Type B pancreatic cell (in vitro differentiated cells): ENCODE measurements around the gene MAPK11. TPM values are rescaled to one million over a fixed set of nuclear protein-coding genes. Genes with fewer than 3 reads are reported as not detected.

Experiments
- DNase-seq: peaks from one replicate; pipeline ENCODE4 v3.0.0; 2021; ENCODE audit warnings: mixed read lengths; ENCODE audit not compliant: unreplicated experiment; ENCODE audit errors: extremely low spot score
- H3K27ac Mint-ChIP-seq: 2 replicates; pipeline ENCODE4 v1.8.0; 2021; ENCODE audit warnings: mild to moderate bottlenecking, mixed read lengths
- H3K27me3 Mint-ChIP-seq: 2 replicates; pipeline ENCODE4 v1.8.0; 2021; ENCODE audit warnings: mixed read lengths
- H3K36me3 Mint-ChIP-seq: 2 replicates; pipeline ENCODE4 v1.8.0; 2021; ENCODE audit warnings: mixed read lengths
- H3K4me1 Mint-ChIP-seq: one replicate; pipeline ENCODE4 v1.8.0; 2021; ENCODE audit warnings: mixed read lengths; ENCODE audit not compliant: unreplicated experiment
- H3K4me3 Mint-ChIP-seq: 2 replicates; pipeline ENCODE4 v1.8.0; 2021; ENCODE audit warnings: mild to moderate bottlenecking, mixed read lengths
- H3K9me3 Mint-ChIP-seq: 2 replicates; pipeline ENCODE4 v1.8.0; 2021; ENCODE audit warnings: mixed read lengths
- CTCF ChIP-seq: fragments of 200-600 bp; sonication (generic); conservative IDR thresholded peaks from 2 replicates; pipeline ENCODE4 v1.5.0; 2021; ENCODE audit warnings: antibody characterized with exemption, mild to moderate bottlenecking
- total RNA-seq: library from RNA; stranded (reverse); gene quantifications from 2 replicates; pipeline ENCODE4 v1.2.1, GENCODE V29; 2021; ENCODE audit warnings: low replicate concordance

MAPK11 gene
- total RNA-seq, 1 donor from 2014 or later: 7.4 TPM

- no peak overlapping the region for H3K4me3 Mint-ChIP-seq
- no peaks in the 10 kb centered on the region for H3K9me3 Mint-ChIP-seq
These were observed 43.4 kb upstream of the MAPK11 start for GRCh38 chr22:50313600-50313999.

GRCh38 chr22:50313021-50313420, 42.8 kb upstream of the MAPK11 start:
- Mint-ChIP-seq H3K27ac (no peak overlapping the region), H3K4me3 (no peak overlapping the region), H3K9me3 (no peaks in the 10 kb centered on the region), H3K36me3 (no peaks in the 10 kb centered on the region), H3K27me3 (no peaks in the 10 kb centered on the region), H3K4me1 (peaks cover 5% of the 10 kb centered on the region)
- no peak for TF ChIP-seq CTCF
- DNase-seq: no peak

More at GRCh38 chr22:50313600-50313999, 43.4 kb upstream of the MAPK11 start:
- TF ChIP-seq CTCF: no peak
- Mint-ChIP-seq H3K4me1 (peaks cover 3% of the 10 kb centered on the region), H3K36me3 (no peaks in the 10 kb centered on the region), H3K27me3 (no peaks in the 10 kb centered on the region), H3K27ac (no peak overlapping the region)
- no peak for DNase-seq

- no peaks in the 10 kb centered on the region for H3K27me3 Mint-ChIP-seq
- H3K4me1 Mint-ChIP-seq: peaks cover 5% of the 10 kb centered on the region
- H3K4me3 Mint-ChIP-seq: no peak overlapping the region
- TF ChIP-seq CTCF: no peak
- H3K36me3 Mint-ChIP-seq: no peaks in the 10 kb centered on the region
- no peak overlapping the region for H3K27ac Mint-ChIP-seq
- DNase-seq: no peak
- no peaks in the 10 kb centered on the region for H3K9me3 Mint-ChIP-seq
These were observed 42.2 kb upstream of the MAPK11 start for GRCh38 chr22:50312371-50312770.

GRCh38 chr22:50311606-50312351, 41.6 kb upstream of the MAPK11 start:
- no peaks in the 10 kb centered on the region for H3K27me3 Mint-ChIP-seq
- no peak overlapping the region for H3K4me3 Mint-ChIP-seq
- TF ChIP-seq CTCF: no peak
- H3K4me1 Mint-ChIP-seq: peaks cover 5% of the 10 kb centered on the region
- H3K36me3 Mint-ChIP-seq: no peaks in the 10 kb centered on the region
- H3K27ac Mint-ChIP-seq: no peak overlapping the region
- no peak for DNase-seq
- H3K9me3 Mint-ChIP-seq: no peaks in the 10 kb centered on the region

- Mint-ChIP-seq H3K27ac (no peak overlapping the region), H3K4me1 (peaks cover 9% of the 10 kb centered on the region), H3K4me3 (no peak overlapping the region), H3K36me3 (peaks cover under 1% of the 10 kb centered on the region), H3K27me3 (no peaks in the 10 kb centered on the region), H3K9me3 (no peaks in the 10 kb centered on the region)
- no peak for TF ChIP-seq CTCF
- DNase-seq: no peak
These were observed 40.8 kb upstream of the MAPK11 start for GRCh38 chr22:50310949-50311444.
